ENCODE data around the gene DAB2IP. TPM values are rescaled to one million over a fixed set of nuclear protein-coding genes. Genes with fewer than 3 reads are reported as not detected.

DAB2IP gene
- polyA plus RNA-seq, 1 experiment: 20.4 TPM

GRCh38 chr9:121673576-121673975, 22.1 kb downstream of the DAB2IP start:
- Histone ChIP-seq H3K27ac (ENCODE audit: low read depth, low read length) (no peak overlapping the region), H3K4me3 (ENCODE audit: low read depth, low read length) (no peak overlapping the region), H3K27me3 (ENCODE audit: control insufficient read depth, insufficient read depth, low read length) (no peaks in the 10 kb centered on the region), H3K9me3 (ENCODE audit: control insufficient read depth, insufficient read depth, low read length) (peaks cover 2% of the 10 kb centered on the region)
- POLR2A ChIA-PET: no interaction called here
- CTCF ChIA-PET: interaction anchor here (0.7 to 1.8 kb wide), 4 partner anchors 10 to 22 kb away, joined by 3 to 6 read pairs (median 4); no protein-coding TSS in a partner anchor
- TF ChIP-seq CTCF (IDR thresholded peaks at IDR 0.05; ENCODE audit: low read depth, low read length): no peak
- no peak for DNase-seq (ENCODE audit: low read depth, low spot score)

- CTCF ChIA-PET: interaction anchor here (1.0 to 1.8 kb wide), 3 partner anchors 9 to 22 kb away, joined by 4 to 6 read pairs (median 5); no protein-coding TSS in a partner anchor
Measured at GRCh38 chr9:121674017-121674416, 22.6 kb downstream of the DAB2IP start.

GRCh38 chr9:121674952-121675351, 23.5 kb downstream of the DAB2IP start:
- Histone ChIP-seq H3K9me3 (ENCODE audit: control insufficient read depth, insufficient read depth, low read length) (peaks cover 5% of the 10 kb centered on the region), H3K4me3 (ENCODE audit: low read depth, low read length) (no peak overlapping the region), H3K27me3 (ENCODE audit: control insufficient read depth, insufficient read depth, low read length) (no peaks in the 10 kb centered on the region), H3K27ac (ENCODE audit: low read depth, low read length) (no peak overlapping the region)
- DNase-seq (ENCODE audit: low read depth, low spot score): no peak
- CTCF ChIA-PET: interaction anchor here (1.6 to 1.8 kb wide), 2 partner anchors 12 to 21 kb away, joined by 5 to 6 read pairs; no protein-coding TSS in a partner anchor
- POLR2A ChIA-PET: interaction anchor here (0.7 kb wide), 1 partner anchor 12 kb away, joined by 3 read pairs; no protein-coding TSS in a partner anchor
- no peak for TF ChIP-seq CTCF (IDR thresholded peaks at IDR 0.05; ENCODE audit: low read depth, low read length)

More at GRCh38 chr9:121674017-121674416, 22.6 kb downstream of the DAB2IP start:
- no peak for DNase-seq (ENCODE audit: low read depth, low spot score)
- Histone ChIP-seq H3K4me3 (ENCODE audit: low read depth, low read length) (no peak overlapping the region), H3K9me3 (ENCODE audit: control insufficient read depth, insufficient read depth, low read length) (peaks cover 5% of the 10 kb centered on the region), H3K27ac (ENCODE audit: low read depth, low read length) (no peak overlapping the region), H3K27me3 (ENCODE audit: control insufficient read depth, insufficient read depth, low read length) (no peaks in the 10 kb centered on the region)
- no peak for TF ChIP-seq CTCF (IDR thresholded peaks at IDR 0.05; ENCODE audit: low read depth, low read length)
- POLR2A ChIA-PET: no interaction called here

- no peak overlapping the region for H3K4me3 ChIP-seq (ENCODE audit: low read depth, low read length)
- H3K27ac ChIP-seq (ENCODE audit: low read depth, low read length): no peak overlapping the region
- ChIA-PET CTCF (interaction anchor here (1.0 to 2.7 kb wide), 3 partner anchors 9 to 129 kb away, joined by 3 to 6 read pairs (median 5); no protein-coding TSS in a partner anchor), POLR2A (no interaction called here)
- H3K9me3 ChIP-seq (ENCODE audit: control insufficient read depth, insufficient read depth, low read length): peaks cover 5% of the 10 kb centered on the region
- DNase-seq (ENCODE audit: low read depth, low spot score): no peak
- no peak for TF ChIP-seq CTCF (IDR thresholded peaks at IDR 0.05; ENCODE audit: low read depth, low read length)
- no peaks in the 10 kb centered on the region for H3K27me3 ChIP-seq (ENCODE audit: control insufficient read depth, insufficient read depth, low read length)
Measured at GRCh38 chr9:121675381-121675780, 23.9 kb downstream of the DAB2IP start.

GRCh38 chr9:121675969-121676822, 24.8 kb downstream of the DAB2IP start:
- Histone ChIP-seq H3K9me3 (ENCODE audit: control insufficient read depth, insufficient read depth, low read length) (peaks cover 5% of the 10 kb centered on the region; the same call in 1 of the 2 replicates), H3K27me3 (ENCODE audit: control insufficient read depth, insufficient read depth, low read length) (no peaks in the 10 kb centered on the region), H3K27ac (ENCODE audit: low read depth, low read length) (peak overlapping the region; percentile 11), H3K4me3 (ENCODE audit: low read depth, low read length) (no peak overlapping the region)
- POLR2A ChIA-PET: no interaction called here
- no peak for DNase-seq (ENCODE audit: low read depth, low spot score)
- no peak for TF ChIP-seq CTCF (IDR thresholded peaks at IDR 0.05; ENCODE audit: low read depth, low read length)
- CTCF ChIA-PET: interaction anchor here (0.8 to 2.7 kb wide), 4 partner anchors 8 to 130 kb away, joined by 3 to 6 read pairs (median 4); no protein-coding TSS in a partner anchor
